ENCODE data around the gene ST8SIA3.

The ST8SIA3 gene

DNA sequence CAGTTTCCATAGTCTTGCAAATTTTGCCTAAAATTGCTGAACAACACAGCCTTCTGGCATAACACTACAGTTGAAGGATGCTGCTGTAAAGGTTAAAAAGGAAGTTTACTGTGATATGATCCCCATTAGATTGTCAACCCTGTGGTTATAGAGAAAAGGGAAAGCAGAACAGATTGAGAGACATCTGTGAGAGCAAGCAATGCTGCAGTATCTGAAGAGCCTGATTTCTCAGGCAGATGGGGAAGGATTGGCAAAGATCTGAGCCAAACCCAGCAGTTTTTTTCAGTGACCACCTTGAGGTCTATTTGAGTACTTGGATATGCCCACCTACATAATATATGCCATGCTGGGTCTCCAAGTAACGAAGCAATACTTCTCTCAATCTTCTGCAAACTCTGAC lies 8.5 kb upstream of the ST8SIA3 start:
- TF ChIP-seq, protein P1, sequence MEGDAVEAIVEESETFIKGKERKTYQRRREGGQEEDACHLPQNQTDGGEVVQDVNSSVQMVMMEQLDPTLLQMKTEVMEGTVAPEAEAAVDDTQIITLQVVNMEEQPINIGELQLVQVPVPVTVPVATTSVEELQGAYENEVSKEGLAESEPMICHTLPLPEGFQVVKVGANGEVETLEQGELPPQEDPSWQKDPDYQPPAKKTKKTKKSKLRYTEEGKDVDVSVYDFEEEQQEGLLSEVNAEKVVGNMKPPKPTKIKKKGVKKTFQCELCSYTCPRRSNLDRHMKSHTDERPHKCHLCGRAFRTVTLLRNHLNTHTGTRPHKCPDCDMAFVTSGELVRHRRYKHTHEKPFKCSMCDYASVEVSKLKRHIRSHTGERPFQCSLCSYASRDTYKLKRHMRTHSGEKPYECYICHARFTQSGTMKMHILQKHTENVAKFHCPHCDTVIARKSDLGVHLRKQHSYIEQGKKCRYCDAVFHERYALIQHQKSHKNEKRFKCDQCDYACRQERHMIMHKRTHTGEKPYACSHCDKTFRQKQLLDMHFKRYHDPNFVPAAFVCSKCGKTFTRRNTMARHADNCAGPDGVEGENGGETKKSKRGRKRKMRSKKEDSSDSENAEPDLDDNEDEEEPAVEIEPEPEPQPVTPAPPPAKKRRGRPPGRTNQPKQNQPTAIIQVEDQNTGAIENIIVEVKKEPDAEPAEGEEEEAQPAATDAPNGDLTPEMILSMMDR (IDR thresholded peaks at IDR 0.05) = no peak
- no peak for DNase-seq (ENCODE audit: low spot score)
- Histone ChIP-seq H3K27ac (no peak overlapping the region), H3K4me3 (no peak overlapping the region)

DNA sequence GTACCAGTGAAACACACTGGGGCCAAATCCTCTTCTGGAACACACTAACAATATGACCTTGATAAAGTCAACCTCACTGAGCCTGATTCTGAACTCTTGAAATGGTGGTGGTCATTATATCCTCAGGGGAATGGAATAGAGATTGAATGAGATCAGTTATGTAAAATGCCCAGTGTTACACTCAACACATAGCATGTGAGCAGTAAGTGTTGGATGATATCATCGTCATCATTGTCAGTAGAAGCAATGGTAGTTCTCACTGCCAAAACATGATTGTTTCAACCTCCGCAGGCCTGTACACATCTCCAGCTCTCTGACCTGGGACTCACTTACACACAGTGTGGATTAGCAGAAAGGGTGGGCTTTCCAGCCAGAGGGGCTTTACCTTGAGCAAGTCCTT lies 5.5 kb upstream of the ST8SIA3 start:
- TF ChIP-seq, protein P1 (IDR thresholded peaks at IDR 0.05) = no peak
- no peak for DNase-seq (ENCODE audit: low spot score)
- no peak overlapping the region for H3K27ac ChIP-seq
- H3K4me3 ChIP-seq = no peak overlapping the region

DNA sequence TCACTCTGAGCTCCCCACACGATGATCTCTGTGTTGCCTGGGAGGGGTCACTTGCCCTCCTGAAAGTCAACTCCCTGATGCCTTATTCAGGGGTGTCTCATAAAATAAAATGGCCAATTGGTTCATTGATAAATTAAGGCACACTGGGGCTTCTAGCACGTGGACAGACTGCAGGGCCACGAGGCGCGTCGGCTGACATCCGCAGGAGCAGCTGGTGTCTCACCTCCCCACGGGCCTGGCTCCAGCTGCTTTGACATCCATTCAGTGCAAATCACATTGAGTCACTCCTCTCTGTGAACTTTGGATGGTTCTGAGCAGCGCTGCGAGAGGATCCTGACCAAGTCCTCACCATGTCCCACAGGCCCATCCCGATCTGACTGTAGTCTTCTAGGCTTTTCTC lies 4.6 kb upstream of the ST8SIA3 start:
- no peak overlapping the region for H3K27ac ChIP-seq
- TF ChIP-seq, protein P1 (IDR thresholded peaks at IDR 0.05) = no peak
- DNase-seq (ENCODE audit: low spot score) = no peak
- no peak overlapping the region for H3K4me3 ChIP-seq

- Histone ChIP-seq H3K27ac (no peak overlapping the region), H3K4me3 (no peak overlapping the region)
- no peak for DNase-seq (ENCODE audit: low spot score)
- TF ChIP-seq, protein P1 (IDR thresholded peaks at IDR 0.05) = no peak
These were observed 392 bp downstream of the ST8SIA3 start for GRCh38 chr18:57352761-57353136.

DNA sequence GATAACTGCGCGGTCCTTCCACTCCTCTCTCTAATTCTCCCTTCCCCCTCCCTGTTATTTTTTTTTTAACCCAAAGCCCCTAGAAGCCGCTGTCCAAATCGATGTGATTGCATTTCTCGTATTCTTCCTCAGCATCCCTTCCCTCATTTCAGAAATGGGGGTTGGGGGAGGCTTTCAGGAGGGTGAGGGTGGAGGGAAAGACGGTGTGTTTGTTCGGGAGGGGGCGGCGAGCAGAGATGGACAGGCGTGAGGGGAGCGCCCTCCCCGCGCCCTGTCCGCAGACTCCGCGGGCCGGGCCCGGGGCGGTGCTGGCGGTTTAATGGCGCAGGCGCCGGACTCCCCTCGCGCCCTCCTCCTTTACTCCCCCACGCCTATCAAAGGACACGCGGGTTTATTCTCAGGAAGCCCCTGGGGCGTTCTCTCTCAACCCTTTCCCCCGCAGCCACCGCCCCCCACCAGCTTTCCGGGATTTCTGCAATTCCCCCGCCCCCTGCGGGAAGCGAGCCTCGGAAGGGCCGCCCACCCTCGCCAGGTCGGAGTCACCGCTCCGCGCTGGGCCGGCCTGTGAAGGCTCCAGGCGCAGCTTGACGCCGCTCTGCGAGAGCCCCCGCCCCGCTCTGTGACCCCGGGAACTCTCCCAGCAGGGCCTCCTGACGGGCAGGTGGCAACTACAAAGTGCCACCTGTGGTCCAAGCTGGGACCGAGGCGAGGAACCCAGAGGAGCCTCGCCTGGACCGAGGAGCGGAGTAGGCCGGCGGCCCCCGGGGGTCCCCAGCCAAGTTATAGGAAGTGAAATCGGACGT lies 981 bp downstream of the ST8SIA3 start:
- Histone ChIP-seq H3K4me3 (no peak overlapping the region), H3K27ac (no peak overlapping the region)
- TF ChIP-seq, protein P1 (IDR thresholded peaks at IDR 0.05) = no peak
- DNase-seq (ENCODE audit: low spot score) = no peak

GRCh38 chr18:57353940-57354461 lies 1.6 kb downstream of the ST8SIA3 start:
- H3K4me3 ChIP-seq = no peak overlapping the region

More at GRCh38 chr18:57353940-57354461, 1.6 kb downstream of the ST8SIA3 start:
- H3K27ac ChIP-seq = no peak overlapping the region
- TF ChIP-seq, protein P1 (IDR thresholded peaks at IDR 0.05) = no peak
- no peak for DNase-seq (ENCODE audit: low spot score)
